ENCODE data around the gene SIAH1.
"Not testable (repeated sequence)": the region's sequence is repeated elsewhere in the genome, so short reads cannot be mapped to it uniquely, and the experiment has no call there.

SIAH1 gene

DNA sequence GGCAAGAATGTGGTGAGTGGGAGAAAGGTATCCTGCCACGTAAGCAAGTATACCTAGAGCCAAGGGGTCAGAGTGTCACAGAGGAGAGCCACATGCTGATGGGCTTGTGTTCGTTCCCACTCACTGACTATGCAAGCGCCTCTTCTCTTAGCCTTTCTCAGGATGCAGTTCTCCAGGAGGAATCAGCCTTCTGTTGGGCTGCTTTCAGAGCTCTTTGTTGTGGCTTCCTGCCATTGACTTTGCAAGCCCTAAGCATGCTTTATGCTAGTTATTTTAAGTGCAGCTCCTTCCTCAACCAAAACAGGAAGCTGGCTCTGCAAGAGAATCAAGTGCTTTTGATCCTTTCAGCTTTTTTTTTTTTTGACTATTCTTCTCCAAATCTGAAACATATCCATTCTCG, 66.6 kb downstream of the SIAH1 start:
- no peak overlapping the region for H3K4me3 ChIP-seq (ENCODE audit: insufficient read depth, low read depth, low read length, poor library complexity, severe bottlenecking)
- DNase-seq, result peak in 2 of 3 donors; percentile 2 to 13

DNA sequence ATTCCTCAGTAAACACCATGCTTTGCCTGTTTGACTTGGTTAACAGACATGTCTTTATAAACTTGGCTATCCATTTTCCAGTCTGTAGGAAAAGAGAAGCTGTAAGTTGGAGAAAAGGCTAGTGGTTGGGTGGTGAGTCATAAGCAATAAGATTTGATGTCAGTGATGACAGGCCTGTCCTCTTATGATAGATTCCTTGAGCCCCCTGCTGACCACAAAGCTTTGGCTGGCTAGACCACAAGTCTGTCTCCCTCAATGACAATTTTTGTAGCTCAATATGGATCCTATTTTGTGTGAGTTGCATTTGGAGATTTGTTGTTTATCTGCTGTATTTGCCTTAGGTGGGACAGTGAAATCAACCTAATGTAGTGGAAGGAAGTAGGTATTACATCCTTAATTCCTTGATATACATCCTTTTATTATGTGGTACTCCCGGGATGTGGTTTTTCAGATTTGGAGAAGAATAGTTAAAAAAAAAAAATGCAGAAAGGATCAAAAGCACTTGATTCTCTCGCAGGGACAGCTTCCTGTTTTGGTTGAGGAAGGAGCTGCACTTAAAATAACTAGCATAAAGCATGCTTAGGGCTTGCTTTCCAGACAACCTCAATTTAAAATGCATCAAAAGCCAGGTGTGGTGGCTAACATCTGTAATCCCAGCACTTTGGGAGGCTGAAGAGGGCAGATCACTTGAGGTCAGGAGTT, 67.4 kb downstream of the SIAH1 start:
- peaks cover 3% of the 10 kb centered on the region for H3K9me3 ChIP-seq (ENCODE audit: control insufficient read depth, low read length)
- no peaks in the 10 kb centered on the region for H3K27me3 ChIP-seq (replicated peaks; ENCODE audit: control insufficient read depth, insufficient read depth, low read length, poor library complexity, severe bottlenecking)
- H3K36me3 ChIP-seq (ENCODE audit: control insufficient read depth, insufficient read depth, low read length), result no peaks in the 10 kb centered on the region
- H3K27ac ChIP-seq (ENCODE audit: insufficient read depth, low read length, poor library complexity, severe bottlenecking), result no peak overlapping the region
- H3K4me3 ChIP-seq (ENCODE audit: insufficient read depth, low read depth, low read length, poor library complexity, severe bottlenecking), result no peak overlapping the region
- DNase-seq, result no peak
- peaks cover 22% of the 10 kb centered on the region for H3K4me1 ChIP-seq (ENCODE audit: control insufficient read depth, insufficient read depth, low read length, poor library complexity, severe bottlenecking)

More for the DNA sequence above, 66.6 kb downstream of the SIAH1 start:
- no peaks in the 10 kb centered on the region for H3K9me3 ChIP-seq (ENCODE audit: control insufficient read depth, low read length)
- no peak overlapping the region for H3K27ac ChIP-seq (ENCODE audit: insufficient read depth, low read length, poor library complexity, severe bottlenecking)
- no peaks in the 10 kb centered on the region for H3K36me3 ChIP-seq (ENCODE audit: control insufficient read depth, insufficient read depth, low read length)
- H3K27me3 ChIP-seq (replicated peaks; ENCODE audit: control insufficient read depth, insufficient read depth, low read length, poor library complexity, severe bottlenecking), result no peaks in the 10 kb centered on the region
- peaks cover 22% of the 10 kb centered on the region for H3K4me1 ChIP-seq (ENCODE audit: control insufficient read depth, insufficient read depth, low read length, poor library complexity, severe bottlenecking)

DNA sequence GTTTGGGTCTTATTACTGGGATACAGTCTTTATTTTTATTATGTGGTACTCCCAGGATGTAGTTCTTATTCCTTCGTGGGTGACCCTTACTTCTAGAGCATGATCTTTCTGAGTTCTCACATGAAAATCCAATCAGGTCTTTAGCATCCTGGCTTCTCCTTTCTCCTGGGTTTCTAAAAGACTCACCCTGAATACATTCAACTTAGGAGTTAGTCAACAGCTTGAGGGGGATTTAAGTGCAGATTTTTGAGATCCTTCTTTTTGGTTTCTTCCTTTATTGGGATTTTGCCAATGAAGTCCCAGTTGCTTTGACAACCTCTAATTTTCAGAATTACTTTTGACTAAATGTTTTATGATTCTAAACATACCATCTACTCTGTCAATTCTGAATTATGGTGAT, 68.2 kb downstream of the SIAH1 start:
- Histone ChIP-seq H3K27ac (ENCODE audit: insufficient read depth, low read length, poor library complexity, severe bottlenecking) (no peak overlapping the region), H3K4me1 (ENCODE audit: control insufficient read depth, insufficient read depth, low read length, poor library complexity, severe bottlenecking) (peaks cover 22% of the 10 kb centered on the region), H3K4me3 (ENCODE audit: insufficient read depth, low read depth, low read length, poor library complexity, severe bottlenecking) (no peak overlapping the region), H3K36me3 (ENCODE audit: control insufficient read depth, insufficient read depth, low read length) (no peaks in the 10 kb centered on the region), H3K27me3 (replicated peaks; ENCODE audit: control insufficient read depth, insufficient read depth, low read length, poor library complexity, severe bottlenecking) (no peaks in the 10 kb centered on the region), H3K9me3 (ENCODE audit: control insufficient read depth, low read length) (peaks cover 3% of the 10 kb centered on the region)
- DNase-seq, result no peak

- not testable (repeated sequence) for H3K27me3 ChIP-seq (replicated peaks; ENCODE audit: control insufficient read depth, insufficient read depth, low read length, poor library complexity, severe bottlenecking); H3K4me3 ChIP-seq (ENCODE audit: insufficient read depth, low read depth, low read length, poor library complexity, severe bottlenecking); H3K27ac ChIP-seq (ENCODE audit: insufficient read depth, low read length, poor library complexity, severe bottlenecking); DNase-seq
- Histone ChIP-seq H3K36me3 (ENCODE audit: control insufficient read depth, insufficient read depth, low read length) (peaks cover 16% of the 10 kb centered on the region), H3K9me3 (ENCODE audit: control insufficient read depth, low read length) (peaks cover 18% of the 10 kb centered on the region), H3K4me1 (ENCODE audit: control insufficient read depth, insufficient read depth, low read length, poor library complexity, severe bottlenecking) (peaks cover 16% of the 10 kb centered on the region)
Observed at GRCh38 chr16:48313905-48314304, 71.3 kb downstream of the SIAH1 start.

- Histone ChIP-seq H3K9me3 (ENCODE audit: control insufficient read depth, low read length) (peaks cover 18% of the 10 kb centered on the region), H3K27me3 (replicated peaks; ENCODE audit: control insufficient read depth, insufficient read depth, low read length, poor library complexity, severe bottlenecking) (no peaks in the 10 kb centered on the region), H3K4me1 (ENCODE audit: control insufficient read depth, insufficient read depth, low read length, poor library complexity, severe bottlenecking) (no peaks in the 10 kb centered on the region), H3K4me3 (ENCODE audit: insufficient read depth, low read depth, low read length, poor library complexity, severe bottlenecking) (no peak overlapping the region), H3K36me3 (ENCODE audit: control insufficient read depth, insufficient read depth, low read length) (peaks cover 35% of the 10 kb centered on the region), H3K27ac (ENCODE audit: insufficient read depth, low read length, poor library complexity, severe bottlenecking) (no peak overlapping the region)
- no peak for DNase-seq
Observed at GRCh38 chr16:48310908-48311641, 74.1 kb downstream of the SIAH1 start.
